Right lobe of liver (tissue), 6 donors: Measurements from ENCODE around the gene TNFAIP8L3. TPM values are rescaled to one million over a fixed set of nuclear protein-coding genes. Genes with fewer than 3 reads are reported as not detected.

Experiments used
- ATAC-seq, 4 donors: fragments of 200-7000 bp; cut with Tn5 transposase; one replicate each; pipeline ENCODE4 v1.9.1; 2020; ENCODE audit warnings: mild to moderate bottlenecking in 4 of 4, moderate library complexity in 4 of 4
- DNase-seq, 3 donors: peaks; one replicate each; pipeline ENCODE4 v3.0.0-alpha.2; 2020
- H3K27ac ChIP-seq, 3 donors: fragments of 200-600 bp; one replicate each; pipeline ENCODE4 v1.8.0; 2022
- H3K27me3 ChIP-seq, 2 donors: fragments of 200-600 bp; one replicate each; pipeline ENCODE4 v1.8.0; 2022
- H3K36me3 ChIP-seq, 4 donors: fragments of 200-600 bp; sonication (generic) in 1 of 4; one replicate each; pipeline versions ENCODE4 v1.5.1 to v1.8.0; 2017 to 2022; ENCODE audit warnings: control low read depth in 1 of 4
- H3K4me1 ChIP-seq, 4 donors: fragments of 200-600 bp; sonication (generic) in 1 of 4; one replicate each; pipeline versions ENCODE4 v1.5.1 to v1.8.0; 2017 to 2022; ENCODE audit warnings: control low read depth in 1 of 4
- H3K4me3 ChIP-seq, 3 donors: fragments of 200-600 bp; one replicate each; pipeline ENCODE4 v1.8.0; 2022
- H3K9me3 ChIP-seq, 4 donors: fragments of 200-600 bp; sonication (generic) in 1 of 4; one replicate each; pipeline versions ENCODE4 v1.5.1 to v1.8.0; 2017 to 2022; ENCODE audit warnings: control low read depth in 1 of 4
- POLR2A ChIP-seq: fragments of 450-650 bp; IDR thresholded peaks from one replicate; pipeline ENCODE4 v1.6.1; 2017; ENCODE audit warnings: antibody characterized with exemption, mild to moderate bottlenecking
- WGBS: methylation state at CpG from one replicate; pipeline ENCODE4 v1.1.6; 2018; ENCODE audit warnings: low coverage, low lambda C conversion rate; ENCODE audit not compliant: insufficient coverage; ENCODE audit errors: missing lambda C conversion rate; 5-methylcytosine and 5-hydroxymethylcytosine counted together
- intact Hi-C, 2 donors: fragments of 100-400 bp; cut with DNase I; formaldehyde crosslinking; loops; one replicate each; pipeline versions ENCODE4 v1.11.2 to v1.14.1; 2022
- total RNA-seq, 6 experiments: library from RNA; depleted of rRNA in 2 of 6; stranded (reverse); fragments of >200 nt in 2 of 6; fragmentation: NEBNext Ultra II Directional in 3 of 6; extraction: Animal tissue kit (Norgen Biotek cat#: 25700) in 3 of 6; gene quantifications; one replicate each; pipeline versions ENCODE4 v1.1.0 to v1.2.4, GENCODE V29; 2016 to 2023
- TF ChIP-seq, protein P1 (sequence below), 4 donors: fragments of 200-600 bp in 3 of 4; fragments of 450-650 bp in 1 of 4; IDR thresholded peaks; one replicate each; pipeline versions ENCODE4 v1.5.1 to v1.8.0; 2016 to 2022; ENCODE audit warnings: antibody characterized with exemption in 4 of 4, mild to moderate bottlenecking in 2 of 4
- donor health status: DM: no; HTN: yes; CAD: no.
- donor health status: DM: no; HTN: no; CAD: no.
- donor health status: DM: no; HTN: no; CAD: no.
- donor health status: DM: no; HTN: yes; CAD: no.
- donor health status: DM: no; HTN: yes; CAD: no.

TNFAIP8L3 gene
- total RNA-seq, 6 experiments from 2014 or later: 0.49 to 2.0 (median 0.95) TPM

DNA sequence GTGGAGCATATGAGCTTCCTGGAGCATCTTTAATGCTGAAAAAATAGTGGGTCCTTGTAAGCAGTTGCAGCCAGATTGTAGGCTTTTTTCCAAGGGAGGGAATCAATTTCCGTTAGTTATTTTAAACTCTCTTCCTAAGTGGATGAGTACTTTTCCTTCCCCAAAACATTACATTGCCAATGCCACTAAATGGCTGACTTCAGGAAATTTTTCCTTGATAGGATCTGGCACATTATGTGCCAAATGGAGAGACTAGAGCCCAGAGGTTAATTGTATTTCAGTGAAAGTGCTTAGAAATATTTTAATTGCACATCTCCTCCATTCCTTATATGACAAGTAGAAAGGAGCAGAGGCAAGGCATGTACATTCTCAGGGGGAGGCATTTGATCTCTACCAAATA is 83.5 kb downstream of the TNFAIP8L3 start:
- Histone ChIP-seq H3K9me3 (no peaks in the 10 kb centered on the region), H3K4me3 (no peak overlapping the region), H3K27me3 (no peaks in the 10 kb centered on the region), H3K27ac (no peak overlapping the region), H3K36me3 (peaks cover 0 to 3% (median 0%) of the 10 kb centered on the region in 4 donors), H3K4me1 (no peaks in the 10 kb centered on the region)
- TF ChIP-seq, protein P1, sequence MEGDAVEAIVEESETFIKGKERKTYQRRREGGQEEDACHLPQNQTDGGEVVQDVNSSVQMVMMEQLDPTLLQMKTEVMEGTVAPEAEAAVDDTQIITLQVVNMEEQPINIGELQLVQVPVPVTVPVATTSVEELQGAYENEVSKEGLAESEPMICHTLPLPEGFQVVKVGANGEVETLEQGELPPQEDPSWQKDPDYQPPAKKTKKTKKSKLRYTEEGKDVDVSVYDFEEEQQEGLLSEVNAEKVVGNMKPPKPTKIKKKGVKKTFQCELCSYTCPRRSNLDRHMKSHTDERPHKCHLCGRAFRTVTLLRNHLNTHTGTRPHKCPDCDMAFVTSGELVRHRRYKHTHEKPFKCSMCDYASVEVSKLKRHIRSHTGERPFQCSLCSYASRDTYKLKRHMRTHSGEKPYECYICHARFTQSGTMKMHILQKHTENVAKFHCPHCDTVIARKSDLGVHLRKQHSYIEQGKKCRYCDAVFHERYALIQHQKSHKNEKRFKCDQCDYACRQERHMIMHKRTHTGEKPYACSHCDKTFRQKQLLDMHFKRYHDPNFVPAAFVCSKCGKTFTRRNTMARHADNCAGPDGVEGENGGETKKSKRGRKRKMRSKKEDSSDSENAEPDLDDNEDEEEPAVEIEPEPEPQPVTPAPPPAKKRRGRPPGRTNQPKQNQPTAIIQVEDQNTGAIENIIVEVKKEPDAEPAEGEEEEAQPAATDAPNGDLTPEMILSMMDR (IDR thresholded peaks at IDR 0.05): no peak
- no peak for TF ChIP-seq POLR2A
- ATAC-seq: no peak
- WGBS: 60% methylated on average over 1 of the region's 1 CpG
- intact Hi-C loops: no loop called here
- DNase-seq: no peak

DNA sequence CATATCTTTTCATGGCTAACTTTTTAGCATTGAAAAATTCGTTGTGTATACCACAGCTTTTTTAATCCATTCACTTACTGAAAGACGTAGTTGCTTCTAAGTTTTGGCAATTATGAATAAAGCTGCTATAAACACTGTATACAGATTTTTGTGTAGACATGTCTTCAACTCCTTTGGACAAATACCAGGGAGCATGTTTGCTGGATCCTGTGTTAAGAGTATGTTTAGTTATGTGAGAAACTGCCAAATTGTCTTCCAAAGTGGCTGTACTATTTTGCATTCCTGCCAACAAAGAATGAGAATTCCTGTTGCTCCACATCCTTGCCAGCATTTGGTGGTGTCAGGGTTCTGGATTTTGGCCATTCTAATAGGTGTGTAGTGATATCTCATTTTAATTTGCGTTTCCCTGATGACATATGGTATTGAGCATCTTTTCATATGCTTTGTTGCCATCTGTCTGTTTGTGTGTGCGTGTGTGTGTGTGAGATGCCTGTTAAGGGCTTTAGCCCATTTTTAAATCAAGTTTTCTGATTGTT is 87.5 kb downstream of the TNFAIP8L3 start:
- DNase-seq (no peak), ATAC-seq (no peak)
- peaks cover 0 to 9% (median 3%) of the 10 kb centered on the region in 4 donors for H3K36me3 ChIP-seq
- no peaks in the 10 kb centered on the region for H3K27me3 ChIP-seq
- H3K4me1 ChIP-seq: no peaks in the 10 kb centered on the region
- H3K27ac ChIP-seq: no peak overlapping the region
- no peaks in the 10 kb centered on the region for H3K9me3 ChIP-seq
- no peak for TF ChIP-seq POLR2A
- TF ChIP-seq, protein P1 (IDR thresholded peaks at IDR 0.05): no peak
- intact Hi-C loops: no loop called here
- WGBS: 93% methylated on average over 4 of the region's 4 CpGs
- no peak overlapping the region for H3K4me3 ChIP-seq

Other genes with a start within 250 kb of the TNFAIP8L3 start
- 1 to 10 TPM; 4.2 to 5.4 (median 5.0) TPM for gene AP4E1, start 186.2 kb downstream of the TNFAIP8L3 start, total RNA-seq
- not detected for gene CYP19A1, start 243.7 kb upstream of the TNFAIP8L3 start, total RNA-seq
- gene GLDN, start 246.7 kb upstream of the TNFAIP8L3 start, total RNA-seq: under 1 TPM; 0.18 to 0.81 (median 0.43) TPM